Right renal cortex interstitium (tissue), 3 donors: Measurements from ENCODE around the gene ASPRV1. TPM values are rescaled to one million over a fixed set of nuclear protein-coding genes. Genes with fewer than 3 reads are reported as not detected.

Source experiments
- DNase-seq, 3 donors: peaks; one replicate each; pipeline ENCODE4 v3.0.0-alpha.2; 2013; ENCODE audit warnings: low read depth in 3 of 3, low spot score in 2 of 3
- polyA plus RNA-seq, 3 donors: library from polyadenylated mRNA; unstranded; fragments of 120-200 nt; gene quantifications; one replicate each; pipeline ENCODE4 v1.2.1, GENCODE V29; 2013; ENCODE audit not compliant: insufficient read length in 3 of 3

ASPRV1 gene
- polyA plus RNA-seq, 3 donors = 3.2 to 4.6 (median 3.9) TPM

DNA sequence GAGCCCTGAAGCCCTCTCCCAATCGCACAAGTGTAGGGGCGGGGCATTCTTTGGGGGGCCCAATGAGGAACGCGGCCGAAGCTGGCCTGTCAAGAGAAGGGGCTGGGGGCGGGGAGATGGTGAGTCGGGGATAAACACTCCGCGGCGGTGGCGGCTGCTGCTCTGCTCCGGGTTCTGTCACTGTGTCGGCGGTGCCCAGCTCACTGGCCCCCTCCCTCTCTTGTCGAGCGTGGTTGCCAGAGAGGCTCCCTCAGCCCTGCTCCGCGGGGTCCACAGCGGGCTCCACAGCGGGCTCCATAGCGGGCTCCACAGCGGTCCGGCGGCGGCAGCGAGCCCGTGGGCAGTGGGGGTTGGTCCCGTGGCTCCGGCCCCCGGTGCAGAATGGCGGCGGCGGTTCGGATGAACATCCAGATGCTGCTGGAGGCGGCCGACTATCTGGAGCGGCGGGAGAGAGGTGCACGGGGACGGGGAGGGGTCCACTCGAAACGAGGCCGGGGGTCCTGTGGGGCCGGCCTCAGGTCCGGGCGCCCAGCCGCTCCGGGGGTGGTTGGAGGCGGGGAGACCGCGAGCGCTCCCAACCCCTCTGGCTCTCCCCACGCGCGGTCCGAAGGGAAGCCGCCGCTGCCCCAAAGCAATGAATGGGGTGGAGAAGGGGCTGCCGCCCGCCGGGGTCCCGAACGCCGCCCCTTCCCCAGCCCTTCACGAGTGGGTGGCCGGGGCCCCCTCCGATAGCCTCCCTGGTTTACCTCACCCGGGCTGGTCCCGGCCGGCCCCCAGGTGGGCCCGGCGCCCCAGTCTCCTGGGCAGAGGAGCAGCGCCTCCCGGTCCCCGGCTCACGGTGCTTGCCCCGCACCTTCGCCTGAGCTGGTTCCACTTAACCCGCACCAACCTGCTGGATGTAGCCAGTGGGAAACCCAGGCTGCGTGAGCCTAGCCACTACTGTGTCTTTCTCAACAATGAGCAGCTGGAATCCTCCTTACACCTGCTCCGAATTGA, 46.2 kb downstream of the ASPRV1 start, which contains the start of gene MXD1:
Gene MXD1, plus strand, starts transcription at position 160 of the 996 bp plus-strand sequence. Its CDS starts 222 bp downstream, at position 382.
- no peak for DNase-seq

DNA sequence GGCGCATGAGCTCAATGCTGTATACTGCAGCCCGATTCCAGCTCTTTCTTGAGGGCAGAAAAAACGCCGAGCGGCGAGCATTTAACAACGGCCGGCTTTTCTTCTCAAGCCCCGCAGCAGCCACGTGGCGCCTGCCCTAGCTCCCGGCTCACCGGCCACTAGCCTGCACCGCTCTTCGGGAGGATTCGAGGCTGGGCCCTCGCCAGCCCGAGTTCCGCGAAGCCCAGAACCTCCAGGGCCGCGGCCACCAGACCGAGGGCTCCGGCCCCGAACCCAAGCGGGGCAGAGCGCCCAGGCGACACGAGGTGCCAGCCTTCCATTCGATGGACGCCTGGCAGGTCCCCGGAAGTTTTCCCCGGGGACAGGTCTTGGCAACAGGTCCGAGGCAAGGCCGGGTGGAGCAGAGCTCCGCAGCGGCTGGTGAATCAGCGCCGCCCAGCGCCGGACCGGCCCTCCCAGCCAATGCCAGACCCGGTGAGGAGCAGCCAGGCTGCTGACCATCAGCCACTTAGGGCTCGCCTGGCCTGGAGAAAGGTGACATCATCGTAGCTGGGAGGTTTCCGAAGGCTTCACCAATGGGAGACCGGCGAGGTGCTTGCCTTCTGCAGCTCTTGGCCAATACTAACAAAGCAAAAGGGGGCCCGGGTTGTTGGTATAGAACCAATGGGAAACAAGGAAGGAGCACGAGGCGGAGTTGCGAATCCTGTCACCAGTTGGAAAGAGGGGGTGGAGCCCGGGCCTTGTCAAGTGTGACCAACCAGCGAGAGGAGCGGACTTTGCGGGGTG, 47.1 kb downstream of the ASPRV1 start:
- DNase-seq = peak; percentile 98 to 99 (median 99)

DNA sequence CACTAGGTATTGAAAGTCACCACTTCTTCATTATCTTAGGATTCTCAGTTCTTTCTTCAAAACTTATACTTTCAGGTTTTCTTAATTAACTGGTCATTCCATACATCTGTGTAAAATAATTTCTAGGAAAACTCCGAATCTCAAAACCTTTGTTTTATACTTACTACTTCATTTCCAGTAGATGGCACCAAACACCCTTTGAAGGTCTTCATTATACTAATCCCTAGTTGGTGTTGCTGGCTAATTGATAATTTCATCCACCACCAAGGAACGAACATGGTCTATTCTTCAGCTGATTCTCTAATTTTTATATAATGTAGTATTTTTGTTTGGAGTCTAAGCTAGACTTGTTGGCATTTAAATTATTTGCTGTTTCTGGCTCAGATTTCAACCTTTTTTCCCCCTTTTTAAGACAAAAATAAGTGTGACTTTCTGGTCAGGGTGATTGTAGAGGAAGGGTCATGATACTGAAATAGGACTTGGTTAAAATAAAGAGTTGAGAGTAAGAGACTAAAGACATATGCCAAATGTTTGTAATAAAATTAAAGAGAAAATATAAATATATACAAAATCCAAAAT, 49.4 kb downstream of the ASPRV1 start:
- peak in 2 of 3 donors; percentile 27 to 35 for DNase-seq

Other genes with a start within 250 kb of the ASPRV1 start
- 100 to 1,000 TPM; 230 to 308 (median 240) TPM for gene ANXA4, start 219.5 kb downstream of the ASPRV1 start, polyA plus RNA-seq
- gene GMCL1, start 132.0 kb downstream of the ASPRV1 start, polyA plus RNA-seq = 10 to 100 TPM; 30.7 to 32.5 (median 31.3) TPM
- gene SNRNP27, start 67.7 kb downstream of the ASPRV1 start, polyA plus RNA-seq = 10 to 100 TPM; 74.1 to 84.4 (median 77.2) TPM
- gene MXD1, start 46.5 kb downstream of the ASPRV1 start, polyA plus RNA-seq = 10 to 100 TPM; 11.3 to 13.4 (median 12.4) TPM
- gene PCBP1, start 125.8 kb upstream of the ASPRV1 start, polyA plus RNA-seq = 100 to 1,000 TPM; 237 to 285 (median 260) TPM
- 10 to 100 TPM; 16.8 to 18.2 (median 16.9) TPM for gene C2orf42, start 229.4 kb upstream of the ASPRV1 start, polyA plus RNA-seq